Calu3 (cell line): ENCODE measurements around the gene CFAP92. TPM values are rescaled to one million over a fixed set of nuclear protein-coding genes. Genes with fewer than 3 reads are reported as not detected.

Experiments used
- BruUV-seq: library from RNA; stranded (reverse); fragments of 400-500 nt; replicated peaks from 2 replicates; lab custom pipeline; 2021; lab: Mats Ljungman, UMichigan
- CTCF ChIA-PET: fragments of 300-600 bp; sonication (Branson Sonifier 250); formaldehyde crosslinking; loops from one replicate; lab custom pipeline; 2022; ENCODE audit warnings: antibody characterized with exemption; lab: Charles Lee
- DNase-seq: peaks from one replicate; pipeline ENCODE4 v3.0.0; 2022
- H3K27ac Mint-ChIP-seq: one replicate; pipeline ENCODE4 v1.8.0; 2022; ENCODE audit warnings: mixed read lengths; ENCODE audit not compliant: unreplicated experiment
- H3K27me3 Mint-ChIP-seq: one replicate; pipeline ENCODE4 v1.8.0; 2022; ENCODE audit warnings: mixed read lengths; ENCODE audit not compliant: unreplicated experiment
- H3K36me3 Mint-ChIP-seq: one replicate; pipeline ENCODE4 v1.8.0; 2022; ENCODE audit warnings: mild to moderate bottlenecking, moderate library complexity, mixed read lengths; ENCODE audit not compliant: insufficient read depth, unreplicated experiment
- H3K4me1 Mint-ChIP-seq: one replicate; pipeline ENCODE4 v1.8.0; 2022; ENCODE audit warnings: mild to moderate bottlenecking, low read depth, mixed read lengths; ENCODE audit not compliant: unreplicated experiment
- H3K4me3 Mint-ChIP-seq: one replicate; pipeline ENCODE4 v1.8.0; 2022; ENCODE audit warnings: mild to moderate bottlenecking, low read depth, moderate library complexity, mixed read lengths; ENCODE audit not compliant: unreplicated experiment
- H3K9me3 Mint-ChIP-seq: one replicate; pipeline ENCODE4 v1.8.0; 2022; ENCODE audit warnings: low read depth, mixed read lengths; ENCODE audit not compliant: unreplicated experiment
- intact Hi-C: fragments of 100-400 bp; cut with micrococcal nuclease; formaldehyde crosslinking; loops from one replicate; pipeline ENCODE4 v1.10.0; 2022; ENCODE audit not compliant: unreplicated experiment
- total RNA-seq: library from RNA; stranded (reverse); gene quantifications from 2 replicates; pipeline ENCODE4 v1.2.3, GENCODE V29; 2022
- TF ChIP-seq, protein P1 (sequence below): fragments of 200-600 bp; IDR thresholded peaks from one replicate; pipeline ENCODE4 v1.8.0; 2022; ENCODE audit warnings: antibody characterized with exemption; ENCODE audit not compliant: unreplicated experiment

The CFAP92 gene
- total RNA-seq, 1 experiment from 2014 or later: 0.92 TPM

GRCh38 chr3:128975276-128975675 is 18.6 kb downstream of the CFAP92 start:
- intact Hi-C loops: no loop called here
- CTCF ChIA-PET: no interaction called here
- Mint-ChIP-seq H3K9me3 (no peaks in the 10 kb centered on the region), H3K4me3 (no peak overlapping the region), H3K27me3 (peaks cover 86% of the 10 kb centered on the region), H3K27ac (no peak overlapping the region), H3K36me3 (no peaks in the 10 kb centered on the region), H3K4me1 (no peaks in the 10 kb centered on the region)
- BruUV-seq: no TSS peak
- DNase-seq: no peak
- TF ChIP-seq, protein P1, sequence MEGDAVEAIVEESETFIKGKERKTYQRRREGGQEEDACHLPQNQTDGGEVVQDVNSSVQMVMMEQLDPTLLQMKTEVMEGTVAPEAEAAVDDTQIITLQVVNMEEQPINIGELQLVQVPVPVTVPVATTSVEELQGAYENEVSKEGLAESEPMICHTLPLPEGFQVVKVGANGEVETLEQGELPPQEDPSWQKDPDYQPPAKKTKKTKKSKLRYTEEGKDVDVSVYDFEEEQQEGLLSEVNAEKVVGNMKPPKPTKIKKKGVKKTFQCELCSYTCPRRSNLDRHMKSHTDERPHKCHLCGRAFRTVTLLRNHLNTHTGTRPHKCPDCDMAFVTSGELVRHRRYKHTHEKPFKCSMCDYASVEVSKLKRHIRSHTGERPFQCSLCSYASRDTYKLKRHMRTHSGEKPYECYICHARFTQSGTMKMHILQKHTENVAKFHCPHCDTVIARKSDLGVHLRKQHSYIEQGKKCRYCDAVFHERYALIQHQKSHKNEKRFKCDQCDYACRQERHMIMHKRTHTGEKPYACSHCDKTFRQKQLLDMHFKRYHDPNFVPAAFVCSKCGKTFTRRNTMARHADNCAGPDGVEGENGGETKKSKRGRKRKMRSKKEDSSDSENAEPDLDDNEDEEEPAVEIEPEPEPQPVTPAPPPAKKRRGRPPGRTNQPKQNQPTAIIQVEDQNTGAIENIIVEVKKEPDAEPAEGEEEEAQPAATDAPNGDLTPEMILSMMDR: no peak

- BruUV-seq: no TSS peak
- Mint-ChIP-seq H3K4me3 (no peak overlapping the region), H3K36me3 (no peaks in the 10 kb centered on the region), H3K27me3 (peaks cover 93% of the 10 kb centered on the region), H3K27ac (no peak overlapping the region), H3K9me3 (no peaks in the 10 kb centered on the region), H3K4me1 (no peaks in the 10 kb centered on the region)
- TF ChIP-seq, protein P1: no peak
- CTCF ChIA-PET: interaction anchor here (0.7 to 1.0 kb wide), 2 partner anchors 8 to 28 kb away, joined by 3 read pairs; no protein-coding TSS in a partner anchor
- intact Hi-C loops: no loop called here
- DNase-seq: no peak
Measured at GRCh38 chr3:128973988-128974564, 19.8 kb downstream of the CFAP92 start.

GRCh38 chr3:128971421-128972100 is 22.3 kb downstream of the CFAP92 start:
- no peak for DNase-seq
- no peak overlapping the region for H3K4me3 Mint-ChIP-seq
- TF ChIP-seq, protein P1: no peak
- H3K36me3 Mint-ChIP-seq: no peaks in the 10 kb centered on the region
- no TSS peak for BruUV-seq
- no peaks in the 10 kb centered on the region for H3K4me1 Mint-ChIP-seq
- no peaks in the 10 kb centered on the region for H3K9me3 Mint-ChIP-seq
- peaks cover 88% of the 10 kb centered on the region for H3K27me3 Mint-ChIP-seq
- CTCF ChIA-PET: interaction anchor here (1.1 to 3.0 kb wide), 9 partner anchors 27 to 412 kb away, joined by 3 to 74 read pairs (median 11); partner anchors contain the start of gene RAB43
- intact Hi-C loops: no loop called here
- H3K27ac Mint-ChIP-seq: no peak overlapping the region

- no TSS peak for BruUV-seq
- Mint-ChIP-seq H3K4me1 (no peaks in the 10 kb centered on the region), H3K4me3 (no peak overlapping the region), H3K9me3 (no peaks in the 10 kb centered on the region), H3K27ac (no peak overlapping the region), H3K27me3 (peaks cover 80% of the 10 kb centered on the region), H3K36me3 (no peaks in the 10 kb centered on the region)
- intact Hi-C loops: loop anchor here (1.0 kb wide), 2 partner anchors 46 to 275 kb away; no protein-coding TSS in a partner anchor
- CTCF ChIA-PET: interaction anchor here (0.6 to 3.0 kb wide), 20 partner anchors 28 to 413 kb away, joined by 3 to 74 read pairs (median 5); partner anchors contain the start of gene RAB43
- TF ChIP-seq, protein P1: no peak
- DNase-seq: no peak
Measured at GRCh38 chr3:128970740-128971047, 23.2 kb downstream of the CFAP92 start.
